Osteoblast (primary cell): ENCODE data around the gene C1orf105. TPM values are rescaled to one million over a fixed set of nuclear protein-coding genes. Genes with fewer than 3 reads are reported as not detected.

ENCODE experiments used
- DNase-seq: peaks from one replicate; pipeline ENCODE4 v3.0.0; 2011; ENCODE audit warnings: low spot score, mixed read lengths; ENCODE audit not compliant: insufficient read length; ENCODE audit errors: missing footprints
- H2AFZ ChIP-seq: 2 replicates; pipeline ENCODE4 v1.6.0; 2011; ENCODE audit warnings: mild to moderate bottlenecking, low read length
- H3K27ac ChIP-seq: 2 replicates; pipeline ENCODE4 v1.5.1; 2011; ENCODE audit warnings: mild to moderate bottlenecking, low read depth, low read length, moderate library complexity
- H3K27me3 ChIP-seq: 2 replicates; pipeline ENCODE4 v1.6.0; 2012; ENCODE audit warnings: mild to moderate bottlenecking, control low read depth, inconsistent platforms, low read length, moderate library complexity; ENCODE audit not compliant: insufficient read depth
- H3K36me3 ChIP-seq: 2 replicates; pipeline ENCODE4 v1.5.1; 2011; ENCODE audit warnings: mild to moderate bottlenecking, low read length, control low read depth, moderate library complexity; ENCODE audit not compliant: insufficient read depth
- H3K4me1 ChIP-seq: 2 replicates; pipeline ENCODE4 v1.5.1; 2011; ENCODE audit warnings: mild to moderate bottlenecking, low read length, control low read depth, moderate library complexity; ENCODE audit not compliant: insufficient read depth
- H3K4me2 ChIP-seq: 2 replicates; pipeline ENCODE4 v1.6.0; 2011; ENCODE audit warnings: mild to moderate bottlenecking, low read length; ENCODE audit not compliant: insufficient read depth
- H3K4me3 ChIP-seq: fragments of 200-600 bp; sonication (generic); 3 replicates; pipeline ENCODE4 v1.5.1; 2012; ENCODE audit warnings: mild to moderate bottlenecking, low read length, inconsistent platforms; ENCODE audit not compliant: insufficient read depth
- H3K79me2 ChIP-seq: 2 replicates; pipeline ENCODE4 v1.6.0; 2012; ENCODE audit warnings: mild to moderate bottlenecking, low read length, control low read depth, inconsistent platforms; ENCODE audit not compliant: insufficient read depth
- H3K9me3 ChIP-seq: 2 replicates; pipeline ENCODE4 v1.5.1; 2011; ENCODE audit warnings: low read depth, low read length, control low read depth
- H4K20me1 ChIP-seq: 2 replicates; pipeline ENCODE4 v1.6.0; 2012; ENCODE audit warnings: mild to moderate bottlenecking, low read length, control low read depth; ENCODE audit not compliant: insufficient read depth
- total RNA-seq: library from RNA; depleted of rRNA; stranded (reverse); fragments of >200 nt; gene quantifications from 2 replicates; pipeline ENCODE4 v1.2.3, GENCODE V29; 2012
- TF ChIP-seq, protein P1 (sequence below): IDR thresholded peaks from 2 replicates; pipeline ENCODE4 v1.5.1; 2011; ENCODE audit warnings: mild to moderate bottlenecking, low read depth, low read length, moderate library complexity; ENCODE audit errors: extremely low read depth

Gene C1orf105
- total RNA-seq, 1 donor: not detected

DNA sequence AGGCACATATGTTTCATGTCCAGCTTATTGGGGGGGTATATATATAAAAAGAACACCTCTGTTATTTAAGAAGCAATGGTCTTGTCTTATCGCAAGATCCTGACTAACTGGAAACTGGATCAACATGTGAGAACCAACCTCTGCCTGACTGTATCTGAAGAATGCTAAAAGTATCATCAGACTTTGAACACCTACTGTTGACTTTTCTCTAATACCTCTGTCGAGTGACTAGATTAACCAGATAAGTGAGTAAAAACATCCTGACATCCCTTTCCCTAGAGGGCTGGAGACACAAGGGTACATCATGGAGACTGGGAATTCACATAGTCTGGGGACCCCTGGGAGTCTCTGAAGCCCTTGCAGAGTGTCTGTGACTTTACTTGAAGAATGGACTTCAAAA lies 49.7 kb downstream of the C1orf105 start:
- Histone ChIP-seq H4K20me1 (no peaks in the 10 kb centered on the region), H3K27me3 (peaks cover 3% of the 10 kb centered on the region), H3K4me2 (no peak overlapping the region), H3K79me2 (no peaks in the 10 kb centered on the region), H3K4me3 (no peak overlapping the region), H2AFZ (no peak overlapping the region), H3K9me3 (no peaks in the 10 kb centered on the region), H3K36me3 (no peaks in the 10 kb centered on the region), H3K4me1 (no peaks in the 10 kb centered on the region), H3K27ac (no peak overlapping the region)
- DNase-seq: no peak
- TF ChIP-seq, protein P1, sequence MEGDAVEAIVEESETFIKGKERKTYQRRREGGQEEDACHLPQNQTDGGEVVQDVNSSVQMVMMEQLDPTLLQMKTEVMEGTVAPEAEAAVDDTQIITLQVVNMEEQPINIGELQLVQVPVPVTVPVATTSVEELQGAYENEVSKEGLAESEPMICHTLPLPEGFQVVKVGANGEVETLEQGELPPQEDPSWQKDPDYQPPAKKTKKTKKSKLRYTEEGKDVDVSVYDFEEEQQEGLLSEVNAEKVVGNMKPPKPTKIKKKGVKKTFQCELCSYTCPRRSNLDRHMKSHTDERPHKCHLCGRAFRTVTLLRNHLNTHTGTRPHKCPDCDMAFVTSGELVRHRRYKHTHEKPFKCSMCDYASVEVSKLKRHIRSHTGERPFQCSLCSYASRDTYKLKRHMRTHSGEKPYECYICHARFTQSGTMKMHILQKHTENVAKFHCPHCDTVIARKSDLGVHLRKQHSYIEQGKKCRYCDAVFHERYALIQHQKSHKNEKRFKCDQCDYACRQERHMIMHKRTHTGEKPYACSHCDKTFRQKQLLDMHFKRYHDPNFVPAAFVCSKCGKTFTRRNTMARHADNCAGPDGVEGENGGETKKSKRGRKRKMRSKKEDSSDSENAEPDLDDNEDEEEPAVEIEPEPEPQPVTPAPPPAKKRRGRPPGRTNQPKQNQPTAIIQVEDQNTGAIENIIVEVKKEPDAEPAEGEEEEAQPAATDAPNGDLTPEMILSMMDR: no peak

DNA sequence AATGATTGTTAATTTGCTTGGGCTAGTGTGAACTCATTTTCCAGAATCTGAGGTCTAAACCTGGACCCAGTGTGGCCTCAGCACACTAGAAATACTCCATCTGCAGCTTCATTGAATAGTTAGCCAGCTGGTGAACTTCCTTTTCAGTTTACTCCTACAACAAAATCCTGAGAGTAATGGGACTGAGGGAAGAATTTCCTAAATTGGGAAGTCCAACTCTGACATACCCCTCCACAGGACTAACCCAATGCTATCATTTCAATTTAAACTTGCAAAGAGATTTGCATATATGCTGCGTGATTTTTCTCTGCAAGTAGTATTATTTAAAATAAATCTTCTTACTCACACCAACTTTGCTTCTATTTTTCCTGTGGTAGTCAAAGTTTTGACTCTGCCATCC lies 51.2 kb downstream of the C1orf105 start:
- H3K4me3 ChIP-seq: no peak overlapping the region
- no peak for DNase-seq
- no peak overlapping the region for H2AFZ ChIP-seq
- no peaks in the 10 kb centered on the region for H4K20me1 ChIP-seq
- TF ChIP-seq, protein P1: no peak
- peaks cover 3% of the 10 kb centered on the region for H3K27me3 ChIP-seq
- H3K9me3 ChIP-seq: no peaks in the 10 kb centered on the region
- no peak overlapping the region for H3K27ac ChIP-seq
- no peak overlapping the region for H3K4me2 ChIP-seq
- no peaks in the 10 kb centered on the region for H3K79me2 ChIP-seq
- no peaks in the 10 kb centered on the region for H3K4me1 ChIP-seq
- no peaks in the 10 kb centered on the region for H3K36me3 ChIP-seq

DNA sequence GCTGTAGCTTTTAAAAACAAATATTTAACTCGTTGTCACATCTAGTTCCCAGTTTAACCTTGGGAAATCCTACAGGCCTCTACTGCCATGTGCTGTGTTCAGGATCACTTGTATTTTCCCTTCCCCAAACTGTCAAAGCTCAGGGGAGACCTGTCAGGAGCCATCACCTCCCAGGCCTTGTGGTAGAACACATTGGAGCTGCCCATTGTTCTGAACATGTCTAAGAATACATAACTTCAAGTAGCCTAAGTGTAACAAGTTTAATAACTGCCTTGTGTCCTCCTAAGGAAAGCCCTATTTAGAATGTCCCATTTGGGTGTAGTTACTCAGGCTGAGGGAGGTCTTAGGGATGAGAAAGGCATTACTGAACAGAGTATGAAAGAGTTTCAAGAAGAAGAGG lies 52.0 kb downstream of the C1orf105 start:
- Histone ChIP-seq H3K4me1 (no peaks in the 10 kb centered on the region), H4K20me1 (no peaks in the 10 kb centered on the region), H3K4me2 (no peak overlapping the region), H2AFZ (no peak overlapping the region), H3K36me3 (no peaks in the 10 kb centered on the region), H3K79me2 (no peaks in the 10 kb centered on the region), H3K4me3 (no peak overlapping the region), H3K27me3 (peaks cover 3% of the 10 kb centered on the region), H3K27ac (no peak overlapping the region), H3K9me3 (no peaks in the 10 kb centered on the region)
- TF ChIP-seq, protein P1: no peak
- DNase-seq: no peak

DNA sequence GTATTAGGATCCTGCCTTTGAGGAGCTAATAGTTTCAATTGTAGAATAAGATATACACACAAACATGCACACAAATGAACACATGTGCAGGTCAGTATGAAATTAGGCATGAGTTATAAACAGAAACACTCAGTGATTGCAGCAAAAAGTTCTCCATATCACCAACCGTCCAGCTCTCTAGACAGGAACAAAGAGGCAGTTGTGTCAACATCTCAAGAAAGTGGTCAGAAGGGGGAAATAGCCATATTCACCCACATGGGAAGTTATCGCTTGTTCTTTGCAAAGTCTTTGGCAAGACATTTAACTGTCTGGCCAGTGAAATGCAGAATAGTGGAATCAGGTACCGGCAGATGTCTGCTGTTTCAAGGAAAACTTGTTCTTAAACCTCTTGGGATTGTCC lies 52.8 kb downstream of the C1orf105 start:
- no peak overlapping the region for H2AFZ ChIP-seq
- no peak overlapping the region for H3K4me3 ChIP-seq
- no peak overlapping the region for H3K4me2 ChIP-seq
- H3K36me3 ChIP-seq: no peaks in the 10 kb centered on the region
- no peaks in the 10 kb centered on the region for H3K4me1 ChIP-seq
- no peak overlapping the region for H3K27ac ChIP-seq
- no peaks in the 10 kb centered on the region for H3K79me2 ChIP-seq
- H3K27me3 ChIP-seq: peaks cover 3% of the 10 kb centered on the region
- H3K9me3 ChIP-seq: no peaks in the 10 kb centered on the region
- TF ChIP-seq, protein P1: no peak
- DNase-seq: no peak
- H4K20me1 ChIP-seq: no peaks in the 10 kb centered on the region
